IPS-NIHi11 (cell line): ENCODE results near the gene PDE8B.
"Not testable (repeated sequence)": the region's sequence is repeated elsewhere in the genome, so short reads cannot be mapped to it uniquely, and the experiment has no call there.

Source experiments
- DNase-seq: peaks from one replicate; pipeline ENCODE4 v3.0.0; 2012; ENCODE audit warnings: mixed read lengths, low spot score

The PDE8B gene

DNA sequence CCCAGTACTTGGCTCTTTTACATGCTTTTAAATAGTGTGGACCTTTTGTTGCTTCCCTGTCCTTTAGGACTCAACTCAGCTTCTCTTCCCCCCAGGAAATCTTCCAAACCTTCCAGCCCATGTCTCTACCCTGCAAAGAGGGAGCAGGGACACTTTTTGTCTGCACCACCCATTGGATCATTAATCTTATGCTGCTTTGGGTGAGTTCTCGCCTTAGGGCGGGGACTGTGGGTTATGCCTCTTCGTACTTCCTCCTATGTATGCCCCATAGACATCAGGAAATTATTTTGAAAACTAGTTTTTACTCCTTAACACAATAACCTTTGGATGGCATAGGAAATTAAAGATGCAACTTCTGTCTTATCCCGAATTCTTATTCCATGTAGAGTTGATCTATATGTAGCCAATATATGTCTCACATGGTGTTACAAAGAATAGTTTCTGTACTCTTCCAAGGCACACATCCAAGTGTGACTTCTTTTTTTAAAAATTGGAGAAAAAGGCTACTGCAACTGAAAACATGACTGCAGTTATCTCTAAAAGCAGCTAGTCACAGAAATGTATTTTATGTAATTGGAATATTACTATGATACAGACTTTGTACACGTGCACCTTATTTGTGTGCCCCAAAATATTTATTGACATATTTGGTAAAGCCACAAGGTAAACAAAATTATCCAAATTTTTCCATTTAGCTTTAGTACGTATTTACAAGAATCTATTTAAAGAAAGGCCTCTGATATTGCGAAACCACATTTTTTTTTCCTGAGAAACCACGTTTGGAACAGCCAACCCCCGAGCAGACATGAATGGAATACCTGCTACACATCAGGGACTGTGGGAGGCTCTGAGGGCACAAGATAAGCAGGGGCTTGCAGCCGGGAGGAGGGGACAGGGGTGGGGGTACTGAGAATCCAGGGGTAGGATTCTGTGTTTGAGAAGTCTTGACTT is 148.1 kb downstream of the PDE8B start:
- no peak for DNase-seq

DNA sequence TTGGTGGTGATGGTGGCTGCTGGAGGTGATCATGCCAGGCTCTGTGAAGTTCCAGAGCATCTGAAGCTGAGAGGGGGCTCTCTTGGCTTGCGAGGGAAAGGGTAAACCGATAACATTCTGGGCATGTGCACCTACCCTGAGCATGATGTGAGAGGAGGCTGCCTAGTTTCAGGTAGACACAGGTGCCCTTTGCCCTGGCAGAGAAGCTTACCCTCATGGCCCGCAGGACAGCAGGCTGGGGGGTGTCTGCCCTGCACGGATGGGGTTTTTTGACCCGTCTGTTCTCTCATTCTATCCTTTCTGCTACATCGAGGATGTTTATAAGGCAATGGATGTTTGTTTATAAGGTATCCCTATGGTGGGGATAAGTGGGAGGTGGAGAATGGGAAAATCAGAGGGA is 148.8 kb downstream of the PDE8B start:
- DNase-seq = no peak

DNA sequence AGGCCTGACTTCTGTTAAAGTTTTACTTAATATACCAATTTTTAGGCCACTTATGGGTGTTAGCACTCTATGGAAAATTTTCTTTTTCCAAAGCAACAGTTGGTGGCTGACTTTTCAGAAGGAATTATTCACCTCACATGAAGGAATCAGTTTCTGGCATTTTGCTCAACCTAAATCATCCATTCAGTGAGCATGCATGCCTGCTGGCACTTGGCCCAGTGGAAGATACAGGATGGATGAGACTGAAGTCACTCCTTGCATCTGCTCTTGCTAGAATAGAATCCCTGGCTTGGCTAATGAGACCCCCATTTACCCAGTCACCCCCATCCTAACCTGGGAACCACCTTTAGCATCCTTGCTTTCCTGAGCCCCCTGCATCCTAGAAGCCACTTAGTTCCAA is 149.9 kb downstream of the PDE8B start:
- no peak for DNase-seq

DNA sequence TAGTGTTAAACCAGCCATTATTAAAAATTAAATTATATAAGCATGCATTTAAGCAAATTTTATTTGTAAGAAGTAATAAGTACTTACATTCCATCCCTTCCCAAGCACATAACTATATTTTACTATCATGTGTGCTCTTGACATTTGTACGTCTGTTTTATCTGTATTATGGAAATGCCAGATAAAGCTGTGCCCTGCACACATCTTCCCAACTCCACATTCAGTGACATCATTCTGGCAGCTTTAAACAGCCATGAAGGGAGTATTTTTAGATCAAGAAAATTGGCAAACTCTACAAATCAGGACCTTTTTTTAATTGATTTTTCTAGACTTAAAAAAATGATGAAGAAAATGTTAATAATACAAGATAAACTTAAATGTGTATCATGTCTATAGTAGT is 150.5 kb downstream of the PDE8B start:
- DNase-seq = no peak

DNA sequence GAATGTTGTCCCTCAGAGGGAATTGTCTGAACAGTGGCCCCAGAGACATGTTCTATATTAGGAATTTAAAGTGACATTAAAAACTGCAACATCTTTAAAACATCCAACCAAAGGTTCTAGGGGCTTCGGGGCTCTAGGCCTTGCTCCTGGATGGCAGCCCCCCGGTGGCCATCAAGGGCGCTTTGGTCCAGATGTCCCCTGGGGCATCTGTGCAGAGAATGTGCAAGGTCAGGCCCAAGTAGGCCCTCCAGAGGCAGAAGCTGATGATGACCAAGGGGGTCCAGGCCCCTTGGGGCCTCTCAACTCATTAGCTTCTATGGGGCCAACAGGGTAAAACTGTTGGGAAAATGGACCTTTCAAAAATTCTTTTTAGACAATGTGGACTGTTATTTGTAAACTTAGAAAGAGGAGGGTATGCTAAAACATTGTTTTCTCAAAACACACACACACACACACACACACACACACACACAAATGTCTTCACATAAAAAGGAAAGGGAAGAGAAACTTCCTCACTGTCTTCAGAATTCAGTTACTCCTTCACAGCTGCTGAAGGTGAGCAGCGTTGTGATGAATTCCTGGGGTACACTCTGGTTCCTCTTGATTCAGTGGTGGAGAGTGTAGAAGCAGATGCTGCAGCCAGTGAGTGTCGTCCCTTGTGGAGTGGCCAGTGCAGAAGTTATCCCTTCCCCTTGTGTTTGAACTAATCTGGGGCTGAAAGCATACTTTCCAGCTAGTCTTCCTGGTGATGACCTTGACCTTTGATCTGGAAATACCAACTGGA is 156.4 kb downstream of the PDE8B start:
- DNase-seq = peak; percentile 43

DNA sequence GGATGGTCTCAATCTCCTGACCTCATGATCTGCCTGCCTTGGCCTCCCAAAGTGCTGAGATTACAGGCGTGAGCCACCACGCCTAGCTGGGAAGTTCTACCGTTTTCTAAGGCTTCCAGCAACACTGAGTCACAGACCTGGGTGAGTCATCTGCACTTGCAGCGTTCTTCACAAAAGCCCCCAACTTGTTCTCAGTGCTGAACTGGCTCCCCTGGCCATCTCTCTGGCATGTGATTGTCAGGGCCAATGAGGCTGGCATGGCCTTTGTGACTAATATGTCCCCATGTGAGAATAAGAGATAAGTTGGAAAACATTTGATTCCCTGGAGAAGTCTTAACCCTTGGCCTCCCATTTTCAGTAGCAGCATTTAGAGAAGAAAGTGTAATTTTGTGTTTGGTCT is 157.3 kb downstream of the PDE8B start:
- DNase-seq = no peak

DNA sequence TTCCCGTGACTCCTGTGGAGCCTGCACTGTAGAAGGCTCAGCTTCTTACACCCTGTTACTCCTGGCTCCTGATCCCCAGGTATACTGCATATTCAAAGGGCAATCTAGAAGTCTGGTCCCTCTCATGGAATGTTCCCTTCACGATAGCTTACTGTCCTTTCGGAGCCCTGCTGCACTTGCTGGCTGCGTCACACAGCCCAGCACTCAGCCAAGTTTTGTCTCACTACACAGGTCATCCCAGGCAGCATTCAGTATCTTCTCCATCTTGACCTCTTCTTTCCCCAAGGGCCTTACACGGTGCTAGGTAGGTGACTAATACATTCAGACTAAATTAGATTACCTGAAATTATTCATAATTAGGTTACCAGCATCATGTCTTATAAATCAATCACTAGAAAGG is 157.9 kb downstream of the PDE8B start:
- no peak for DNase-seq

DNA sequence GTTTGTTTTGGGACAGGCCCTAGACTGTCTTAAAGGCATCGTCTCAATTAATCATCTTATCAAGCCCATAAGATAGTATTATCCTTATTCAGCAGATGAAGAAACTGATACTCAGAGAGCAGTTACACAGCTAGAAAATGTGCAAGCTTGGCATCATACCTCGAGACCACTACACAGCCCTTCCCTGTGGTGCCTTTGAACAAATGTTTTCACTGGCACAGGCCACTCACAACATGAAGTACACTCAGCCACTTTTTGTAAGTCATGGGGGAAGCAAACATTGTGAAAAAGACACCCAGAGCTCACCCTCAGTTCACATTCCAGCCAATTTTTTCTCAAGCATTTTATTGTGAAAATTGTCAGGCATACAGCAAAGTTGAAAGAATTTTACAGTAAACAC is 159.1 kb downstream of the PDE8B start:
- no peak for DNase-seq

DNA sequence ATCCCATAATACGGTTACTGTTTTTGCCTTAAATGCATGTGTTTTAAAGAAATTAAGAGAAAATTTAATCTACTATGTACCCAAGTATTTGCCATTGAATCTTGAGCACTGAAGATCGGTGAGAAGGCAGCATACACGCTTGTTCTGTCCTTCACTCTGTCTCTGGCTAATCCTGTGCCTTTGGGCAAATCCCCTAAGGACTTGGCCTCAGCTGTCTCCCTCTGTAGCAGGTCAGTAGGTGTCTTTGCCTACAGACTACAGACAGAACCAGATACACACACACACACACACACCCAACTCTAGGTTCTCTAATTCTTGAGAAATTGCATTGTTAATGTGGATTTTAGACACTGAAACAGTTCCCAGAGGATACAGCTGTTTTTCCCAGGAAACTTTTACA is 164.2 kb downstream of the PDE8B start:
- no peak for DNase-seq

DNA sequence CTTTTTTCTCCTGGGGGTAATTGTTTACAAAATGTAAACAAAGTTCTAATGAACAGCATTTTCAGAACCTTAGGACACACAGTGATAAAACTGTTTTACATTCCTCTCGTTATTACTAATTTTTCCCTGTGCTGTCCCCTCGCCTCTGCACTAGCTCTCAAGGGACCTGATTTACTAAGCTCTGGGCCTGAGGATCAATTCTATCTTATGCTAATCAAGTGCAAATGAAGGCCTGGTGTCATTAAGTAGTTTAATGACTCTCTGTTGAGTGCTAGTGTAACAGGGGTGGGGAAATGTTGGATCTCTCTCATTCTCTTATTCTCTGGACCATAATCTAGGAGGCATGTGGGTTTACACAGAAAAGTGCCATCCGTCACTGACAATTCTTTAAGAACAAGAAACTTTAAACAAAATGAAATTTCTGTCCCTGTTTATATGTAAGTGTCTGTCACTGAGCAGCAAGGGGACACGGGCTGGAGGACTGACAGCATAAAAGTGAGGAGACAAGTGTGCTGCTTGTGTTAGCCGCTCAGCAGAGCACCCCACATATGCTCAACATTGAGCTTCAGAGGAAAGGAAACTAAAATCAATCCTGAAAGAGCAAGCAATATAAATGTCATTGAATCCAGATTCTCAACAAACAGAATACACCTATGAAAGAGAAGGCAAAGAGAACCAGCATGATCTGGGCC is 166.3 kb downstream of the PDE8B start:
- no peak for DNase-seq

DNA sequence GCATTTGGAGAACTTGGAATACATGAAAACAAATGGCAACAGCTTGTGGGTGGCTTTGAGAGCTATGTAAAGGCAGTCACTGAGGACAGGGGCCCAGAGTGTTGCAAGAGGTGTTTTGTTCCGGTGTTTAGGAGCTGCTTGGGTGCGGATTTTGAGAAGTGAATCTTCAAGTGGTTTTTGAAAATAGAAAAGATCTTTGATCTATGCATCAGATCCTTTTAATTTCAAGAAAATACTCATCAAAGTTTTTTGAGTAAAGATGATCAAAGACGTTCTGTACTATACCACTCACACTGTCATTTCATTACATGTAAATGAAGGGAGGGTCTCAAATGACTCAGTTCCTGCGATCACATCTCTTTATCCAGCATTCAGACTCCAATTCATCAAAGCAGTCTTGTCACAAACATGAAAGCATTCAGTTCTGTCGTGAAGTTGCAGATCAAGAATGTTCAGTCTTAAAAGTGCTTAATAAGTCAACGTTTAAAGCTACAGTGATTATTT is 169.1 kb downstream of the PDE8B start:
- no peak for DNase-seq

DNA sequence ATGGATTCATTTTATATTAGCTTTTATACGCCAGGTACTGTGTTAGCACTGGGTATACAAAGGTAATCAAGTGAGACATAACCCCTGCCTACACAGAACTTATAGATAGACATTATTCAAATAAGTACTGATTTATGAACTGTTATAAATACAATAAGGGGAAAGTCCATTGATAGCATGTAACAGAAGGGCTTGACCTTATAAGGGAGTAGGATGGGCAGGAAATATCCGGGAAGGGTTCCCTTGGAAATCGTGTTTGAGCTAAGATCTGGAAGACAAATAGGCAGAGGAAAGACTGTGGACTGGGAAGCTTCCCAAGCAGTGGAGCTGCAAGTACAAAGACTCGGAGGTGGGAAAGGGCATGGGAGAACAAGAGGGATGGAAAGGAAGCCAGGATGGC is 170.2 kb downstream of the PDE8B start:
- DNase-seq = no peak

DNA sequence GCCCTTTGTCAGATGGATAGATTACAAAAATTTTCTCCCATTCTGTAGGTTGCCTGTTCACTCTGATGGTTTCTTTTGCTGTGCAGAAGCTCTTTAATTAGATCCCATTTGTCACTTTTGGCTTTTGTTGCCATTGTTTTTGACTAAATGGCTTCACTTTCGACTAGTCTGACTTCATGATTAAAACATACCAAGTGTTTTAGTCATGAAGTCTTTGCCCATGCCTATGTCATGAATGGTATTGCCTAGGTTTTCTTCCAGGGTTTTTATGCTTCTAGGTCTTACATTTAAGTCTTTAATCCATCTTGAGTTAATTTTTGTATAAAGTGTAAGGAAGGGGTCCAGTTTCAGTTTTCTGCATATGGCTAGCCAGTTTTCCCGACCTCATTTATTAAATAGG is 172.9 kb downstream of the PDE8B start:
- not testable (repeated sequence) for DNase-seq

DNA sequence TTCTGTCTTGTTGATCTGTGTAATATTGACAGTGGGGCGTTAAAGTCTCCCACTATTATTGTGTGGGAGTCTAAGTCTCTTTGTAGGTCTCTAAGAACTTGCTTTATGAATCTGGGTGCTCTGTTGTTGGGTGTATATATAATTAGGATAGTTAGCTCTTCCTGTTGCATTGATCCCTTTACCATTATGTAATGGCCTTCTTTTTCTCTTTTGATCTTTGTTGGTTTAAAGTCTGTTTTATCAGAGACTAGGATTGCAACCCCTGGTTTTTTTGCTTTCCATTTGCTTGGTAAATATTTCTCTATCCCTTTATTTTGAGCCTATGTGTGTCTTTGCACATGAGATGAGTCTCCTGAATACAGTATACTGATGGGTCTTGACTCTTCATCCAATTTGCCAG is 175.9 kb downstream of the PDE8B start:
- not testable (repeated sequence) for DNase-seq

DNA sequence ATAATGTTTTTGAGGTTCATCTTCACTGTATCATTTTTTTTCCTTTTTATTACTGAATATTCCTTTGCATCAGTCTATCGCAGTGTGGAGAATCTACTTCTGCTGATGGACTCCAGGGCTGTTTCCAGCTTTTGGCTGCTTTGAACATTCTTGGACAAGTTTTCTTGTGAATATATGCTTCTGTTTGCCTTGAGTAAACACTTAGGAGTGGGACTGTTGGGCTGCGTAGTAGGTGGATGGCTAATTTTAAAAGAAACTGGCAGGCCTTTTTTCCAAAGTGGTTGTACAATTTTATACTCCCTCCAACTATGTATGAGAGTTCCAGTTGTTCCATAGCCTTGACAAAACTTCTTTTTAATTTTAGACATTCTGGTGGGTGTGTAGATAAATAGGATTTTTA is 179.3 kb downstream of the PDE8B start:
- DNase-seq = no peak

DNA sequence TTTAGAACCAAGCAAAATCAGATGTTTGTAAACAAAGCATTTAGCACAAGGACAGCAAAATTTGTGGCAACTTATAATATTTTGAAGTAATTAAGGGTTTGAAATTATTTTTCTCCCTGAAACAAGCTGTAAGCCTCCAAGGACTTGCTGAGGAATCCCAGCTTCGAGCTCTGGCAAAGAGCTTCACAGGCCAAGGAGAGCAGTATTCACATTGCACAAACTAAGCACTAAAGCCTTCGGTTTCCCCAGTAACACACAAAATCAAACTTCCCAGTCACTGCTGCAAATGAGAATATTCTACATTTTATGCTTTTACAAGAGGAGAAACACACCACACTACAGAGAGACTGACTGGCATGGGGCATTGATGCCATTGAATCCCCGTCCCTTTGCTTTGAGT is 179.7 kb downstream of the PDE8B start:
- no peak for DNase-seq

DNA sequence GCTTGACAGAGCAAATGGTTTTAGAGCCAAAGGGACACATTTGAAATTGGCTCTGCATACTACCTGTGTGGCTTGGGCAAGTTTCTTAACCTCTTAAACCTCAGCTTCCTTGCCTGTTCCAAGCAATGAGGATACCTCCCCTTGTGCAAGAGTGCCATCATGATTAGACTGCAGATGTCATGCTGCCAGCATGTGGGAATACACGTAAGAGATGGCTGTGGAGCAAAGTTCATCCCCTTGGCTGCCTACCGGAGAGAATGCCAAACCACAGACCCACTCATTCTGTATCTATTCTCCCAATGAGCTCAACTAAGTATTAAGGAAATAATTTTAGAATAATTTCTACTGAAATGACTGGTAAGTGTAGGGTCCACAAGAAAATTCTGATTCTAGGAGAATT is 180.3 kb downstream of the PDE8B start:
- no peak for DNase-seq

DNA sequence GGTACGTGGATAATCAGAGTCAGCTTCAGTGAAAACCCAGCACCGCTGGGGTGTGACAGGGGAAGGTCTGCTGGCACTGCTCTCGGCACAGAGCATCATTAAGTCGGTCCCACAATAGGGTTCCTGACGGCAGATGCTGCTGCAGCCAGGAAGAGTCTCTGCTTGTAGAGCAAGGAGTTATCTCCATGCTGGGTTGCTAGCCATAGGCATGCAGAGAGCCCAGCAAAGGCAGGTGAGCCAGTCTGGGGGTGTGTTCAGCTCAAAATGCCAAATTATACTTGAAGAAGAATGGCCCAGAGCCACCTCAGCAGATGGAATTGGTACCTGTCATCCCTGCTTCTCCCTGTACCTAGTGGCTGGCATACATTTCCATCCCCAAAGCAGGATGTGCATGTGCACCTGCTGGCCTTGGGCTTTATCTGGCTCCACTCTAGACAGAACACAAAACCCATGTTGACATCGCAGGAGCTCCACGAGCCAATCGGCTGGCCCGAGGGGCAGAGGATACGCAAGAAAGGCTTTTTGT is 180.8 kb downstream of the PDE8B start:
- DNase-seq = no peak

DNA sequence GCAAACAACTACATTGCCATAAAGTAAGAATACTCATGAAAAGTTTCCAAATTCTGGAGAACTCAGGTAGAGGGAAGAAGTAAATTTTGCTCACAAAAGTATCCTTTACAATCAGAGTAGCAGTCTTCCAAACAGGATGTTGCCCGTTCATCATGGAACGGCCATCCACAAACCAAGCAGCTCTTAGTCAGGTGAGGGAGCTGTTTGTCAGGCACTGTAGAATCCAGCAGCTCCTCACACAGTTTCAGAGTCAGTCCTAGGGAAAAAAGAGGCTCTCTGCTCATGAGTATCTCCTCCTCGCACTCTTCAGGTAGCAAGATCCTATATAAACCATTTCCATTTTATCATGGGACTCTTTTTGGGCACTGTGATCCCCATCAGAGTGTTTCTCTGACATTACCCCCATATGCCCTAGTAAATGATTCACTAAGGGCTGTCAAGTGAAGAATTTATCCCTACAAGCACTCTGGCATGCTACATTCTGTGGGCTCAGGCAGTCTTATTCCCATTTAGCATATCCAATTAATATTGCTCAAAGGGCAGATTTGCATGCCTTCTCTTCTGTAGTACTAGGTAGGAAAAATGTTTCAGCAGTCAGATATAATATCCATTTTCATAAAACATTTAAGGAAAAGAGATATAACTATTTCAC is 183.7 kb downstream of the PDE8B start:
- no peak for DNase-seq

DNA sequence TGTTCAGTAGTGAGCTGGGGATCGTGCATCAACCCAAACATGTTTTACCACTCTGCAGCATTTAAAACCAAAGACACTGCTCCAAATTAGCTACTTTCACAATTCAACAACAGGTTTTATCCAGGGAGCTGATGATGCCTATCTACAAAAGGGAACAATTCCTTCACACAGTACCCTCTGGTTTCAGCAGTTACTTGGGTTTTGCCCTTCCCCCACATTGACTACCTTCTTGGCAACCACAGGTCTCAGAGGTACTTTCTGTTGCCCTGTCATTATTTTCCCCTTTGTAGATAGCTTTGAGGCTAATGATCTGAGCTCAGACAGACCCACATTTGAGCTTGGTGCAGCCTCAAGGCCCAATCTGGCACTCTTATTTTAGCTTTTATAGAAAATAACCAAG is 185.5 kb downstream of the PDE8B start:
- DNase-seq = no peak

DNA sequence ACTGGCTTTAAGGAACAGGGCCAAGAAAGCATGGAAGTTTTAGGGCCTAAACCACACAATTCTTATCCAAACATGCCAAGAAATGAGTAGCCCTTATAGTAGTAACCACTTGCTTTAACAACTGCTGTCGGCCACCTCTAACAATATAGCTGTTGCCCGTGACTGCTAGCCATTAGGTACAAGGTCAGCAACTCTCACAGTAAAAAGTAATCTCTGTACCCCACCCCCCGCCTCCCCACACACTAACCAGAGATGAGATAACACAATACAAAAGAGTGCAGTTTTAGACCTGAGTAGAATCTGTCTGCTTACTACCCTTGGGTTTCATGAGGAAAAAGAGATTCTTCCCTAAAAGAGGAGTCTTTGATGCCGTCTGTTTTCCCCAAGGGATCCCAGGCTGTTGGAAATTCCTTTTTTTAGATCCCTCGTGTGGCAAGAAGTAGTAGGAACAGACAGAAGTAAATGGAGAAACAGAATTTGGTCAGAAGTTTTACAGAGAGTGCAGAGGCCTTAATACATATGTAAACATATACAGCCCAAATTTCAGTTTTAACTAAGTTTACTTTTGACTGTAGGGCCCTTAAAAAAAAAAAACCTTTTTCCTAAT is 187.3 kb downstream of the PDE8B start:
- no peak for DNase-seq
